K562 (cell line): ENCODE results near the gene GNA15. TPM values are rescaled to one million over a fixed set of nuclear protein-coding genes. Genes with fewer than 3 reads are reported as not detected.

Experiments used
- ATAC-seq: fragments of 200-7000 bp; cut with Tn5 transposase; 3 replicates; pipeline ENCODE4 v1.9.1; 2020; ENCODE audit warnings: moderate library complexity
- BruUV-seq: library from RNA; stranded (reverse); fragments of 400-500 nt; replicated peaks from 2 replicates; lab custom pipeline; 2021; lab: Mats Ljungman, UMichigan
- CTCF ChIA-PET: fragments of 300-600 bp; formaldehyde crosslinking; extraction: SDS; loops from one replicate; lab custom pipeline; 2021; ENCODE audit warnings: low intra/inter-chr PET ratio; lab: Yijun Ruan, JAX
- POLR2A ChIA-PET: fragments of 300-600, 350-650 bp; sonication (Branson Sonifier 250); formaldehyde crosslinking; extraction: SDS; loops from one replicate; lab custom pipeline; 2021; ENCODE audit warnings: antibody characterized with exemption, inconsistent platforms; lab: Yijun Ruan, JAX
- DNase-seq, 4 experiments: peaks; one replicate each; pipeline versions ENCODE4 v3.0.0 to v3.0.0-alpha.2; 2011 to 2018; ENCODE audit warnings: low spot score in 3 of 4, mixed read lengths in 3 of 4; ENCODE audit errors: extremely low read depth in 1 of 4
- FAIRE-seq: peaks from 2 replicates; lab custom pipeline; 2011; peaks lifted over from hg19 to GRCh38; lab: Jason Lieb, UNC
- H2AFZ ChIP-seq: 2 replicates; pipeline ENCODE4 v1.6.0; 2011; ENCODE audit warnings: low read depth, low read length, control low read depth, inconsistent platforms
- H3K27ac ChIP-seq: fragments of 200-600 bp; 3 replicates; pipeline ENCODE4 v1.8.0; 2011; ENCODE audit warnings: low read depth, mild to moderate bottlenecking, control low read depth, inconsistent platforms, low read length, moderate library complexity, mixed read lengths; ENCODE audit errors: extremely low read depth
- H3K27me3 ChIP-seq, 2 experiments: fragments of 300-600 bp in 1 of 2; 2 replicates in 1 of 2; 3 replicates in 1 of 2; pipeline versions ENCODE4 v1.6.0 to v1.8.0; 2011; ENCODE audit warnings: inconsistent platforms in 2 of 2, low read length in 2 of 2, mild to moderate bottlenecking in 1 of 2, mixed read lengths in 1 of 2, moderate library complexity in 1 of 2; ENCODE audit not compliant: control insufficient read depth in 2 of 2, insufficient read depth in 2 of 2
- H3K36me3 ChIP-seq: fragments of 300-600 bp; 3 replicates; pipeline ENCODE4 v1.8.0; 2011; ENCODE audit warnings: mild to moderate bottlenecking, low read length, inconsistent platforms; ENCODE audit not compliant: control insufficient read depth, insufficient read depth
- H3K4me1 ChIP-seq, 2 experiments: fragments of 200-600 bp in 1 of 2; replicated peaks in 1 of 2; 2 replicates in 1 of 2; 3 replicates in 1 of 2; pipeline versions ENCODE4 v1.5.1 to v1.8.0; 2011; ENCODE audit warnings: inconsistent platforms in 2 of 2, low read length in 2 of 2, mild to moderate bottlenecking in 1 of 2, mixed read lengths in 1 of 2, moderate library complexity in 1 of 2; ENCODE audit not compliant: control insufficient read depth in 2 of 2, insufficient read depth in 2 of 2
- H3K4me2 ChIP-seq: 2 replicates; pipeline ENCODE4 v1.6.1; 2011; ENCODE audit warnings: low read length, control low read depth, inconsistent platforms, mixed read lengths; ENCODE audit not compliant: insufficient read depth
- H3K4me3 ChIP-seq: fragments of 200-600 bp; sonication (generic), shearing (Covaris generic); 2 replicates; pipeline ENCODE4 v1.5.1; 2016; ENCODE audit warnings: control low read depth, inconsistent platforms
- H3K79me2 ChIP-seq: fragments of 200-600 bp; 3 replicates; pipeline ENCODE4 v1.8.0; 2011; ENCODE audit warnings: low read length, inconsistent platforms; ENCODE audit not compliant: control insufficient read depth, insufficient read depth
- H3K9ac ChIP-seq, 2 experiments: 2 replicates each; pipeline versions ENCODE4 v1.6.0 to v1.6.1; 2011; ENCODE audit warnings: low read depth in 2 of 2, low read length in 2 of 2, control low read depth in 1 of 2, inconsistent platforms in 1 of 2, mild to moderate bottlenecking in 1 of 2, mixed read lengths in 1 of 2; ENCODE audit not compliant: insufficient read depth in 1 of 2
- H3K9me1 ChIP-seq: one replicate; pipeline ENCODE4 v1.6.0; 2011; ENCODE audit warnings: inconsistent platforms, mild to moderate bottlenecking, low read length, moderate library complexity; ENCODE audit not compliant: control insufficient read depth, insufficient read depth
- H3K9me3 ChIP-seq: replicated peaks from 2 replicates; pipeline ENCODE4 v1.5.1; 2011; ENCODE audit warnings: low read depth, low read length, inconsistent platforms; ENCODE audit not compliant: control insufficient read depth, insufficient read depth
- H4K20me1 ChIP-seq: replicated peaks from 2 replicates; pipeline ENCODE4 v1.6.1; 2011; ENCODE audit warnings: low read length, inconsistent platforms, mixed read lengths; ENCODE audit not compliant: control insufficient read depth, insufficient read depth
- POLR2AphosphoS5 ChIP-seq: IDR thresholded peaks from 2 replicates; pipeline ENCODE4 v1.6.1; 2011; ENCODE audit warnings: mild to moderate bottlenecking, low read depth, low read length, moderate library complexity; ENCODE audit not compliant: control insufficient read depth, insufficient read depth
- WGBS: fragments of 100-300 bp; shearing (Covaris generic); methylation state at CpG from one replicate; pipeline ENCODE4 v1.1.6; 2016; ENCODE audit warnings: low coverage, mixed read lengths; ENCODE audit not compliant: insufficient coverage; ENCODE audit errors: missing lambda C conversion rate; 5-methylcytosine and 5-hydroxymethylcytosine counted together
- in situ Hi-C: fragments of 300-500 bp; cut with MboI; formaldehyde crosslinking; loops from 4 replicates; pipeline ENCODE4 v1.15.0; 2018; ENCODE audit warnings: inconsistent platforms, mixed read lengths
- intact Hi-C: fragments of 100-400 bp; cut with micrococcal nuclease; formaldehyde crosslinking; loops from 2 replicates; pipeline ENCODE4 v1.14.2; 2022
- polyA plus RNA-seq, 8 experiments: library from polyadenylated mRNA; depleted of rRNA in 4 of 8; stranded (reverse) in 5 of 8; unstranded in 3 of 8; fragments of >200 nt; fragmentation: Nextera tagmentation in 2 of 8; fragmentation: Illumina TruSeq in 1 of 8; extraction: Ambion mirVana in 2 of 8; extraction: Trizol in 1 of 8; gene quantifications; 2 replicates each; pipeline versions ENCODE4 v1.2.1 to v1.2.3, GENCODE V29; 2011 to 2014; ENCODE audit warnings: inconsistent platforms in 1 of 8, missing spikeins in 1 of 8
- total RNA-seq, 7 experiments: library from RNA; depleted of rRNA in 6 of 7; stranded (reverse); fragments of >200 nt in 6 of 7; fragmentation: Illumina TruSeq in 2 of 7; extraction: Trizol in 2 of 7; gene quantifications; 2 replicates each; pipeline versions ENCODE4 v1.2.1 to v1.2.3, GENCODE V29; 2011 to 2021; ENCODE audit warnings: low replicate concordance in 1 of 7
- TF ChIP-seq, protein P1 (sequence below), 2 experiments: fragments of 450-650 bp in 1 of 2; sonication (generic) in 1 of 2; formaldehyde crosslinking in 1 of 2; IDR thresholded peaks; 2 replicates each; pipeline versions ENCODE4 v1.7.1 to v1.9.0; 2016 to 2022; ENCODE audit warnings: inconsistent platforms in 1 of 2, mild to moderate bottlenecking in 1 of 2, missing genetic modification reagents in 1 of 2

Gene GNA15
- total and polyA plus RNA-seq, 9 of the 15 experiments (the other 6 are each of a cell fraction or from before 2014, with no cell fraction given) = 0.03 to 0.24 (median 0.11) TPM; not detected in 1

DNA sequence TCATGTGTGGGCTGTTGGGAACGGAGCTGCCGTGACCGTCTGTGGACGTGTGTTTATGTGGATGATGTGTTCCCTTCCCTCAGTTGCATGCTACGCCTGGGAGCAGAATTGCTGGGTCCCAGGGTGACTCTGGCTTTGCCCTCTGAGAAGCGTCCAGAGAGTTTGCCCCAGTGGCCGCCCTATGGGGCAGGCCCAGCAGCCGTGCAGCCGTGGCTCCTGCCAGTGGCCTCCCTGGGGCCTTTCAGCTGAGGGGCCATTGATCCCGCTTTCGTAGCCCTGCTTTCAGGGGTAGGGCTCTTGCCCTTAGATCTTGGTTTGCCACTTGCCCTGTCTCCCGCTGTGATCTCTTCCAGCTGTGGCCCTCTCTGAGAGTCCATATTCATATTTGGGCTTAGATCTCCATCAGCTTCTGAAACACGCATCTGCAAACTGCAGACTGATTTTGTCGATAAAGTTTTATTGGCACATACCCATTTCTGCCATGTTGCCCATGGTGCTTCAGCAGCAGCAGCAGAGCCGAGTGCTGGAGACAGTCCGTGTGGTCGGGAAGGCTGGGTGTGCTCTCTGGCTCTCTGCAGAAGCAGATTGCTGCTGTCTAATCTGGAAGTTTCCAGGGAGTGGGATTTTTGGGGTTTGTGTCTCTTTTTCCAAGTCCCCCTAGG, 24.1 kb upstream of the GNA15 start:
- no peak for FAIRE-seq
- no peak for TF ChIP-seq POLR2AphosphoS5
- TF ChIP-seq, protein P1, sequence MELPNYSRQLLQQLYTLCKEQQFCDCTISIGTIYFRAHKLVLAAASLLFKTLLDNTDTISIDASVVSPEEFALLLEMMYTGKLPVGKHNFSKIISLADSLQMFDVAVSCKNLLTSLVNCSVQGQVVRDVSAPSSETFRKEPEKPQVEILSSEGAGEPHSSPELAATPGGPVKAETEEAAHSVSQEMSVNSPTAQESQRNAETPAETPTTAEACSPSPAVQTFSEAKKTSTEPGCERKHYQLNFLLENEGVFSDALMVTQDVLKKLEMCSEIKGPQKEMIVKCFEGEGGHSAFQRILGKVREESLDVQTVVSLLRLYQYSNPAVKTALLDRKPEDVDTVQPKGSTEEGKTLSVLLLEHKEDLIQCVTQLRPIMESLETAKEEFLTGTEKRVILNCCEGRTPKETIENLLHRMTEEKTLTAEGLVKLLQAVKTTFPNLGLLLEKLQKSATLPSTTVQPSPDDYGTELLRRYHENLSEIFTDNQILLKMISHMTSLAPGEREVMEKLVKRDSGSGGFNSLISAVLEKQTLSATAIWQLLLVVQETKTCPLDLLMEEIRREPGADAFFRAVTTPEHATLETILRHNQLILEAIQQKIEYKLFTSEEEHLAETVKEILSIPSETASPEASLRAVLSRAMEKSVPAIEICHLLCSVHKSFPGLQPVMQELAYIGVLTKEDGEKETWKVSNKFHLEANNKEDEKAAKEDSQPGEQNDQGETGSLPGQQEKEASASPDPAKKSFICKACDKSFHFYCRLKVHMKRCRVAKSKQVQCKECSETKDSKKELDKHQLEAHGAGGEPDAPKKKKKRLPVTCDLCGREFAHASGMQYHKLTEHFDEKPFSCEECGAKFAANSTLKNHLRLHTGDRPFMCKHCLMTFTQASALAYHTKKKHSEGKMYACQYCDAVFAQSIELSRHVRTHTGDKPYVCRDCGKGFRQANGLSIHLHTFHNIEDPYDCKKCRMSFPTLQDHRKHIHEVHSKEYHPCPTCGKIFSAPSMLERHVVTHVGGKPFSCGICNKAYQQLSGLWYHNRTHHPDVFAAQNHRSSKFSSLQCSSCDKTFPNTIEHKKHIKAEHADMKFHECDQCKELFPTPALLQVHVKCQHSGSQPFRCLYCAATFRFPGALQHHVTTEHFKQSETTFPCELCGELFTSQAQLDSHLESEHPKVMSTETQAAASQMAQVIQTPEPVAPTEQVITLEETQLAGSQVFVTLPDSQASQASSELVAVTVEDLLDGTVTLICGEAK (IDR thresholded peaks at IDR 0.05) = peak; percentile 95
- TF ChIP-seq, protein P1 (CRISPR knock-in tag; IDR thresholded peaks at IDR 0.05) = peak; percentile 97
- TF ChIP-seq, all 486 proteins: peak for 1
- no peak for ATAC-seq
- intact Hi-C loops = no loop called here
- Histone ChIP-seq H3K79me2 (peaks cover 37% of the 10 kb centered on the region), H4K20me1 (no peaks in the 10 kb centered on the region; the same call in none of the 2 replicates), H3K4me3 (no peak overlapping the region), H3K4me1 (peaks cover 2 to 72% of the 10 kb centered on the region in 2 experiments; a peak in 3 of 5 replicates), H3K9me1 (no peaks in the 10 kb centered on the region), H3K36me3 (peaks cover 24% of the 10 kb centered on the region; the same call in 1 of the 3 replicates), H3K27me3 (no peaks in the 10 kb centered on the region), H3K4me2 (no peak overlapping the region), H3K9me3 (no peaks in the 10 kb centered on the region), H2AFZ (no peak overlapping the region), H3K27ac (no peak overlapping the region), H3K9ac (peak overlapping the region in 1 of 2 experiments; percentile 1; a peak in 1 of 4 replicates)
- ChIA-PET CTCF (no interaction called here), POLR2A (no interaction called here)
- 87% methylated on average over 16 of the region's 17 CpGs for WGBS
- no TSS peak for BruUV-seq
- no peak for DNase-seq
- in situ Hi-C loops = no loop called here
